Suppressor macrophage treated with lipopolysaccharide for 4 hours (primary cell): ENCODE measurements around the gene TMEM141.
A peak's percentile ranks its signal among the peaks of the same experiment; 100 is the strongest.
"Not testable (repeated sequence)": the region's sequence is repeated elsewhere in the genome, so short reads cannot be mapped to it uniquely, and the experiment has no call there.

Experiments
- DNase-seq: peaks from one replicate; pipeline ENCODE4 v3.0.0-alpha.2; 2020

The TMEM141 gene

GRCh38 chr9:136796238-136796774 is 5.2 kb downstream of the TMEM141 start, which contains the start of gene CCDC183:
TSS of gene CCDC183 (plus strand) at chr9:136796338. CDS start at chr9:136796398, 60 bp downstream.
- DNase-seq, result no peak

GRCh38 chr9:136796775-136797347 is 5.7 kb downstream of the TMEM141 start:
- not testable (repeated sequence) for DNase-seq

- no peak for DNase-seq
These were observed 7.5 kb downstream of the TMEM141 start for GRCh38 chr9:136798708-136799078.

GRCh38 chr9:136799079-136799853 is 8.1 kb downstream of the TMEM141 start:
- DNase-seq, result no peak

GRCh38 chr9:136799854-136800657 is 8.9 kb downstream of the TMEM141 start:
- peak; percentile 62 for DNase-seq

GRCh38 chr9:136802321-136802720 is 11.2 kb downstream of the TMEM141 start:
- no peak for DNase-seq

GRCh38 chr9:136803009-136803550 is 11.9 kb downstream of the TMEM141 start:
- not testable (repeated sequence) for DNase-seq

GRCh38 chr9:136803551-136804508 is 12.7 kb downstream of the TMEM141 start:
- DNase-seq, result no peak

- DNase-seq, result no peak
These were observed 13.5 kb downstream of the TMEM141 start for GRCh38 chr9:136804509-136805206.

GRCh38 chr9:136805207-136805740 is 14.1 kb downstream of the TMEM141 start:
- no peak for DNase-seq

GRCh38 chr9:136806067-136806466 is 14.9 kb downstream of the TMEM141 start:
- no peak for DNase-seq

- no peak for DNase-seq
These were observed 15.6 kb downstream of the TMEM141 start for GRCh38 chr9:136806631-136807201.

GRCh38 chr9:136807281-136808074 is 16.3 kb downstream of the TMEM141 start, which contains the start of gene RABL6:
TSS of gene RABL6 (plus strand) at chr9:136807948. CDS start at chr9:136808197, 249 bp downstream.
- peak; percentile 90 for DNase-seq

GRCh38 chr9:136808075-136808805 is 17.1 kb downstream of the TMEM141 start:
- DNase-seq, result no peak

- DNase-seq, result peak; percentile 18
These were observed 17.6 kb downstream of the TMEM141 start for GRCh38 chr9:136808806-136809158.

GRCh38 chr9:136814725-136815421 is 23.7 kb downstream of the TMEM141 start:
- no peak for DNase-seq

GRCh38 chr9:136815422-136815782 is 24.3 kb downstream of the TMEM141 start:
- DNase-seq, result no peak
